Measurements from ENCODE around the gene QPRT. TPM values are rescaled to one million over a fixed set of nuclear protein-coding genes. Genes with fewer than 3 reads are reported as not detected.

Gene QPRT
- total RNA-seq, 1 experiment from 2014 or later: 0.52 TPM

GRCh38 chr16:29698042-29698441 is 19.1 kb downstream of the QPRT start (continued):
- TF ChIP-seq ZBTB33 (IDR thresholded peaks at IDR 0.05; ENCODE audit: extremely low read depth, insufficient replicate concordance, low read length): no peak
- TF ChIP-seq MAX (IDR thresholded peaks at IDR 0.05): no peak
- TF ChIP-seq EZH2 (IDR thresholded peaks at IDR 0.05): no peak
- no peak for TF ChIP-seq JUND (IDR thresholded peaks at IDR 0.05)
- no peak for TF ChIP-seq EZH2phosphoT487 (IDR thresholded peaks at IDR 0.05; ENCODE audit: borderline replicate concordance)
- no peak for TF ChIP-seq POLR2AphosphoS5 (IDR thresholded peaks at IDR 0.05; ENCODE audit: low read depth, low read length)
- no peak for TF ChIP-seq FOSL1 (IDR thresholded peaks at IDR 0.05; ENCODE audit: low read depth)
- no peak for TF ChIP-seq ZFX (IDR thresholded peaks at IDR 0.05)
- no peak for TF ChIP-seq CTCF (IDR thresholded peaks at IDR 0.05 in 2 of 3, conservative IDR thresholded peaks at IDR 0.05 in 1 of 3; ENCODE audit: borderline replicate concordance in 1 of 3, insufficient read depth in 1 of 3, low read depth in 2 of 3, low read length in 2 of 3)
- no peak for TF ChIP-seq SIN3A (IDR thresholded peaks at IDR 0.05; ENCODE audit: low read depth)
- TF ChIP-seq EGR1 (IDR thresholded peaks at IDR 0.05; ENCODE audit: low read depth): no peak
- no peak for TF ChIP-seq SRF (IDR thresholded peaks at IDR 0.05; ENCODE audit: low read depth)
- TF ChIP-seq TCF7L2 (IDR thresholded peaks at IDR 0.05; ENCODE audit: borderline replicate concordance, extremely low read depth, insufficient read depth, insufficient read length): no peak

Data from HCT116 (cell line).